NOMO-1 treated with DMSO at 0.1 percent for 48 hours (cell line): ENCODE data around the gene EIF3F.
A peak's percentile ranks its signal among the peaks of the same experiment; 100 is the strongest.

Experiments
- DNase-seq: peaks from one replicate; lab custom pipeline; 2025; ENCODE audit not compliant: unreplicated experiment; lab: John Stamatoyannopoulos, UW

EIF3F gene

DNA sequence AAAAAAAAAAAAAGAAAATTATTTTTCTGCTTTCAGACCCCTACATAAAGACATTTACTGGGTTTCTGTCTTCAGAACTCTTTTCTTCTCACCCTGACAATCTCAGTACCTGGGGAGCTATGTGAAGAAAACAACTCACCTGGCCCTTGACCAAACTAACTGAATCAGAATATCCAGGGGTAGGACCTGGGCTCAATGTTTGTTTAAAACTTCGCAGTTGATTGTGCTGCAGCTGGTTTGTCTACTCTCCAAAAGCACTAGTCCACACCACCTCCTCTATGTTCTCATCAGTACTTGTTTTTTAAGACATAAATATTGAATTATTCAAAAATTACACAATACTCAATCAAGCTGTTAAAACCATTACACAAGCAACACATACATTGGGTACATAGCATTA is 34.8 kb downstream of the EIF3F start:
- no peak for DNase-seq

DNA sequence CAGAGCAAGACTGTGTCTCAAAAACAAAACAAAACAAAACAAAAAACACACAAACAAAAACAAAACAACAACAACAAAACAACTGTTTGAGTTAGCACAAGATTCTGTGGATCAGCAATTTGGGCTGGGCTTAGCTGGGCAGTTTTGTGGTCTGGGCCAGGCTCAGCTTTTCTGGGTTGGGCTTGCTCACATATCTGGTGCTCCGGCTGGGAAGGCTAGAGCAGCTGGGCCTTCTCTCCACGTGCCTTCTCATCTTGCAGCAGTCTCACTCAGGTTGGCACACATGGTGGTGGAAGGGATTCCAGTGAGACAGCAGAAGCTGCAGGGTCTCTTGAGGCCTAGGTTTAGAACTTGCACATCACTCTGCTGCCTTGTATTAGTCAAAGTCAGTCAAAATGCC is 35.7 kb downstream of the EIF3F start:
- DNase-seq = no peak

DNA sequence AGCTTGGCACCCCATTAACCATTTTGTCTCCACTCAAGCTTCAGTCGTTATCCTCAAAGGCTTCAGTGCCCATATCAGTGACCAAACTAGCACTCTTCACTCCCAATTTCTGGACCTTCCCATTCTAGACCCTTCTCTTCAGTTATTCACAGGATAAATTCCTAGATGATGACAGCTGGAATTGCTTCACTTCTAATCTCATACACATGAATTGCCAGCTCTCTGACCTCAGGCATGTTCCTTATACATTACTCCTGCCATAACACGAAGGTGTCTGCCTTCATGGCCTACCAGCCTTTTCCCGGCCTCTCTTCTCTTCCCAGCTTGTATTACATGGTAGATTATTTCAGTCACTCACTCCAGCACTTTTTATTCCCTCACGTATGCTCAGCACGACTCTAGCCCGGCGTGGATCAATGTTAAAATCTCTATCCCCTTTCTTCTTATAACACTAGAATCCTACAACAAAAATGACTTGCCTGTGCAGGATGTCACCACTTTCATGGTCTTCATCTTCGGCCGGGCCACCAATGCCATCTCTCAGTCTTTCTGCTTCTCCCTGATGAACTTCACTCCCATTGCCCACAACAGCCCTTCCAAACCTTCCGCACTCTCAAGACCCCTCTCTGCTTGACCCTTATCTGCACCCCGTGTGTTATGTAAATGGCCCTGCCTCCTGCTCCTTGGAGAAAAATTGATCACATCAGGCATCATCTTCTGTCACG is 36.9 kb downstream of the EIF3F start:
- no peak for DNase-seq

DNA sequence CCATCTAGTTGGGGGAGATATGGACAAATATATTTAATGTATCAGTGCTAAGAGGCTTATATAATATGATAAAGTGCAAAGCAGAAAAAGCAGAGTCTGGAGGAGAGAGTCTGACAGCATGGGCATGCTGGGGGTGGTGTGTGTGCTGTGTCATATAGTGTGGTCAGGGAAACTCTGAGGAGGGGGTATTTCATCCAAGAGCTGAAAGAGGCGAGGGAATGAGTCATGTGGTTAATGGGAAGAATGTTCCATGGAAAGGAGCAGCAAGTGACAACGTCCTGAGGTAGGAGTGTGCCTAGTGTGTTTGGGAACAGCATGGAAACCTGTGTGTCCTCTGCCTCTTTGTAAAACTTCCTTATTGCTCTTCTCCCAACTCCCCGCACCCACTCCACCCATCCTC is 38.0 kb downstream of the EIF3F start:
- DNase-seq = no peak

DNA sequence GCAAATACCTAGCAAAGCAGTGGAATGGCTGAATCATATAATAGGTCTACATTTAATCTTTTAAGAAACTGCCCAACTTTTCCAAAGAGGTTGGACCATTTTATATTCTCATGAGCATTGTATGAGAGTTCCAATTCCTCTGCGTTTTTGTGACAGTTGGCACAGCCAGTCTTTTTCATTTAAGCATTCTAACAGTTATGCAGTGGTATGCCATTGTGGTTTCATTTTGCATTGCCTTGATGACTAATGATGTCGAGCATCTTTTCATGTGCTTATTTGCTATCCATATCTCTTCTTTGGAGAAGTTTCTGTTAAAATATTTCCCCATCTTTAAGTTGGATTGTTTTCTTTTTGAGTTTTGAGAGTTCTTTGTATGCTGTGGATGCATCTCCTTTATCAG is 38.7 kb downstream of the EIF3F start:
- no peak for DNase-seq

DNA sequence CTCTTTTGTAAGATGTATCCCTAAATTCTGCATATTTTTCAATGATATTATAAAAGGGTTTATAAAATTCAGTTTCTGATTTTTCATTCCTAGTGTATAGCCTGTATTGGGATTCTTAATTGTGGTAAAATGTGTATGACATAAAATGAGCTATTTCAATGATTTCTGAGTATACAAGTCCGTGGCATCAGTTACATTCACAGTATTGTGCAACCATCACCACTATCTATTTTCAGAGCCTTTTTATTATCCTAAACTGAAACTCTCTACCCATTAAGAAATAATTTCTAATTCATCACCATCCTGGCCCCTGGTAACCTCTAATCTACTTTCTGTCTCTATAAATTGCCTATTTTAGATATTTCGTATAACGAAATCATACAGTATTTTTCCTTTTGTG is 39.8 kb downstream of the EIF3F start:
- DNase-seq = no peak

DNA sequence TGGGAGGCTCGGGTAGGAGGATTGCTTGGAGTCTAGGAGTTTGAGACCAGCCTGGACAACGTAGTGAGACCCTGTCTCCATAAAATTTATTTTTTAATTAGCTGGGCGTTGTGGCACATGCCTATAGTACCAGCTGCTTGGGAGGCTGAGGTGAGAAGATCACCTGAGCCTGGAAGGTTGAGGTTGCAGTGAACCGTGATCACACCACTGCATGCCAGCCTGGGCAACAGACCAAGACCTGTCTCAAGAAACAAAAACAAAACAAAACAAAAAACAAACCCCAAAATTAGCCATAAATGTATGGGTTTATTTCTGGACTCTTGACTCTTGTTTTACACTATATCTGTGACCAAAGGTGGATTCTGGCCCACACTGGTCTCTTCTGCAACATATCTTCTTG is 41.6 kb downstream of the EIF3F start:
- DNase-seq = no peak

DNA sequence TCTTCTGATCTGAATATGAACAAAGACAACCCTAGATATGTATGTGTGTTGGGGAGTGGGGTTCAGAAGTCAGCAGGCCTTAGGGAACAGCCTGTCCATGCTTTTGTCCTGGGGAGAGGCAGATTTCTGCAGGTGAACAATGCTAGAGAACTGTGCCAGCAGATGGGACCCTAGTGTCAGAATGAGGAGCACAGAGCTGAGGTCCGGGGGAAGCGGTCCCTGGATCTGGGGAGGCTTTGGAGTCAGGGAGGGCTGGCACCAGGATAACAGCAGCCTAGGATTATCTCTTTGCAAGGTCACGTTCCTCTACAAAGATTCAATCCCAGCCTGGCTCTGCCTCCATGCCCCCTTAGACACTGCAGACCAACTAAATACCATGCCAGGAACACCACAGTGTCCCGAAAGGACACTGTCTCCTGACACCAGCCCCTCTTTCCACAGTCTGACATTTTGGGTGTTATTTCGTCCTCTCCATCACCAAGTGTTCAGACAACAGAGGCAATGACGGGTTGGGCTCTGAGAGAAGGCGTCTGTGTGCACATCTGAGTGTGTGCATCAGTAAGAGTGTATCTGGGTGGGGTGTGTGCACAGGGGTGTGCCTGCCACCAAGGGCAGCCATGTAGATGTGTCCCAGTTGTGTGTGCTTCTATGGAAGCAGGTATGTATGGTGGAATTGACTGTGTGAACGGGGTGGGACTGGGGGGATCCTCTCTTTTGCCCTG is 43.5 kb downstream of the EIF3F start:
- no peak for DNase-seq

DNA sequence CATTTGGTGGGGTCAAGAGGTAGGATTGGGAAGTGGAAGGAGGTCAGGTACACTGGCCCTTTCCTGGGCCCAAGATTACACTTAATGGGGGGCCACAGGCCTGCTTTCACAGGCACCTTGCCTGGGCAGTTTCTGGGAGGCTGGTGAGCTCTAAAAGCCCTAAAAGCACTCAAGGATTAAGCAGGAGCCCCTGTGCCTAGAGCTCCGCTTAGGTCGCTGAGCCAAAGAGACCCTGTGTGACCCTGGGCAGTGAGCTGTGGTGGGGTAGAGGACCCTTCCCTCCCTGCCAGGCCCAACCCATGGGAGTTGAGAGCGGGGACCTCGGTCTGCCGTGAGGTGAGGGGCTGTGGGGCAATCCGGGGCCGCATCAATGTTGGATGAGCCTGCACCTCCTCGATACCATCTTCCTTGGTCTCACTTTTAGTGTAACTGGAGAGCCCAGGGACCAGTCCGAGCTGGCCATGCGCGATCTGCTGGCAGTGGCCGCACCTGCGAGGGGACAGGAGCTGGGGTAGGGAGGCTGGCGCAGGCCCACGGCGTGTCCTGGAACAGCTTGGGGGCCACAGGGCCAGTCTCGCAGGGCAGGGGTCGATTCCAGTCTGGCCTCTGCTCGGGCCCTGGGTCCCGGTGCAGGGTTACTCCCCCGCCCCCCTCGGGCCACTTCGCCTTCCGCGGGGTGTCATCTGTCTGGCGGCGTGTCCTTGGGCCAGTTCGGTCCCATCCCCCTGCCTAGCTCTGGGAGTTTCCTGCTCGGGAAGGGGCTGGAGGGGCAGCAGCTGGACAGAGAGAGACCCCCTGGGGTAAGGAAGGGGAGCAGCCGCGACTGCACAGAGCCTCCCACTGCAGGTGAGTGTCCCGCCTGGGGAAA is 44.3 kb downstream of the EIF3F start:
- DNase-seq = no peak

DNA sequence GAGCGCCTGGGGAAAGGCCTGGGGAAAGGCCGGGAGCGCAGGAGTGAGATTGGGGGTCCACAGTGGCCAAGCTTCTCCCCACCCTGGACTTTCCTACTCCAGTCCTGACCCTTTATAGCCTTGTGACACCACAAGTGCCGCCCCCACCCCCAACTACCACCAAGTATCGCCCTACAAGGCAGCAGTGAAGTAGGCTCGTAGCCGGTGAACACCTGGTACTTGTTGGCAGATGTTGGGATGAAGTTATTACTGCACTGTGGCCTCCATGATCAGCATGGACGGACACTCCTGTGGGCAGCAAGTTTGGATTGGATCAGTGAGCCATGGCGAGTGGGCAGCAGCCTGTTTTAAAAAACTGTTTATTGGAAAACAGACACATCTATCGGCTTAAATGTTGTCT is 45.0 kb downstream of the EIF3F start:
- no peak for DNase-seq

DNA sequence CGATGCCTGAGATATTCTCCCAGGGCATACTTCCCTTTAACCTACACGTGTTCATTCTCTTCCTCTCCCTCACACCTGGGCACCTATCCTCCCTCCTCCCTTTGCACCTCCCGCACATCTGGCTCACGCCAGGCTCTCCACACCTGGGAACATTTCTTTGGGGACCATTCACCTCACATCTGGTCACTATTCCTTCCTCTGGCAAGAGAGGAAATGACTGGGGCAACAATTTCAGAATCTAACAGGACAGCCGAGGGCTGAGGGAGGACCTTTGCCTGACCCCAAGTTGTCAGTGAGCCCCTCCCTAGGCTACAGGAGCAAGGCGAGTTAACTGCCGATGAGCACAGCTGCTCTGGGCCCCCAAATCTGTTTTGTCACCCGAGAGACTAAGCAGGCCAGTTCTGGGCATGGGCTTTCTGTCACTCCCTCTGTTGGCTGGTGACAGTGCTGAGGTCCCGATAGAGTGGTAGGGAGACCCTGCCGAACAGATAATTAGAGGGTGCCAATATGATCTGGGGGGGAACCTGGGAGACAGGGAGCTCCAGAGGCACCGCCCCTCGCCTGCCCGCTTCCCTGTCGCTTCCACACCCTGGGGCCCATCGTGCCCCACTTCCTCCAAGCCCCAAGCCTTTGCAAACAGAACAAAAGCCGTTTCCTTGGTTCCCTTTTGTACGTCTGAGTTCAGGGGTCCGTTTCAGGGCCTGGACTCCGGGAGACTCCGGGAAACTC is 45.6 kb downstream of the EIF3F start:
- no peak for DNase-seq

DNA sequence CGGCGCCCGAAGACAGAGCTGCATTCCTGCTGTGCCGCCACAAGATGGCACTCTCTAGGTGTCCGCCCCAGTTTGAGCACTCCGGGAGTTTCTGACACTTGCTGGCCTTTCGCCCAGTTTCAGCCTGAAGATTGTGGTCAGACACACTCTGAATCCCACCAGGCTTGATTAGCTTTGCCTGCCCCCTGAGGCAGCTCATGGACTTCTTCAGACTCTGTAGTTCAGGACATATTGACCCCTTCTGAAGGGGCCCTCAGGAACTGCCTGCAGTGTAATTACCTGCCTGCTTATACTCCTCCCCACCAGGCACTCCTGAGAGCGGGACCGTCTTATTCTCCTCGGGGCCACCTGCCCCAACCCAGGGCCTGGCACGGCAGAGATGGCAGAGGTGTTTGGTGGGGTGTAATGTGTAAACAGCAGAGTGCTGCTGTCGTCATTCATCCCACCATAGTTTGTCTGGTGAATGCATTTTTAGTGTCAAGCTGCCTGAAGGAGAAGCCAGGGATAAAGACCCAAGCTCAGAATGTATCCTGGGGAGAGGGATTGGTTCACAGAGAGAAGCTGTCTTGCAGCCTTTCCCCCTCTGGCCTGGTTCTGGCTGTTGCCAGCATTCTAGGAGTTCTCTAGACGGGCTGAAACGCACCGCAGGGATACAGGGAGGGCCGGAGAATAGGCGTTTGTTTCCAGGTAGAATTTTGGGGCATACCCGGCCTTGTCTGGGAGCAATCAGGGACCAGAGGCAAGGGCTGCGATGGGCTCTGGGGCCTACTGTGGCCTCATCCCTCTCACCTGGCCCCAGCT is 46.4 kb downstream of the EIF3F start:
- DNase-seq = peak; percentile 50

DNA sequence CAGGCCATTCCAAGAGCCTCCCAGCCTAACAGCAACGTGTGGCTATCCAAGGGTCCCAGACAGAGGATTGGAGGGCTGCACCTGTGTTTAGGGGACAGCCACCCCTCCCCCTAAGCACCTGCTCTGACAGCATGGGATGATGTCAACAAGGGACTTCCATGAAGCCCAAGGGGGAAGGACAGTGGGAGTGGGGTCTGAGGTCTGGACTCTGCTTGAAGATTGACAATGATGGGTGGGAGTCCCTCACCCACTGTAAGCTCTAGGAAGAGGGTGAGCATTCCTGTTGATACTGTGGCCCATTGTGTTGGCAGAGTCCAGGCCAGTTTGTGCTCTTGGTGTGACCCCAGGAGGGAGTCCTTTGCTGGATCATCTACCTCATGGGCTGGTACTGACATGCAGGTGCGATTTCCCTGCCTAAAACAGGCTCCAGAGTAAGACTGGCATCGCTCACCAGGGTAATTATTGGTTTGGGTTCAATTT is 47.0 kb downstream of the EIF3F start:
- DNase-seq = no peak

DNA sequence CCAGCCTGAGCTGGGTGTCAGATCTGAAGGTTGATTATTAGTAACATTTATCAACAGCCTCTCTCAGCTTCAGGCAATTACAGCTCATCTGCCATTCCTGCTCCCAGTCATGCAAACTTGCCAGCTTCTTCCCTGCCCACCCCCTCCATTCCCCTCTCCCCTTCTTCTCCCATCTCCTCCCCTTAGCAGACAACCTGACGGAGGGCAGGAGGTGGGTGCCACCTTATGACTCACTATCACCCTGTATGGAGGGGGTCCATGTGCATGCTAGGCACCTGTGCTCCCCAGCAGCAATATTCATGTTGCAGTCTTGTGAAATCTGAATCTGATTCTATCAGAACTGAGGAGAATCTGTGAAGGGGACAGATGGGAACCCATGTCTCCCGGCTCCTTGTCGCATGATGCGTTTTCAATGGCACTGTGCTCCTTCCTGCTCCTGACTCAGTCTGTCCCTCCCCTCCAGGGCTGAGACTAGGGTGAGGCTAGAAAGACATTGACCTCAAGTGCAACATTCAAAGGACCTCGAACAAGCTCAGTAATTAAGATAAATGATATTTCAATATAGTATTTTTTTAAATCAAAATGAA is 47.6 kb downstream of the EIF3F start:
- DNase-seq = no peak

DNA sequence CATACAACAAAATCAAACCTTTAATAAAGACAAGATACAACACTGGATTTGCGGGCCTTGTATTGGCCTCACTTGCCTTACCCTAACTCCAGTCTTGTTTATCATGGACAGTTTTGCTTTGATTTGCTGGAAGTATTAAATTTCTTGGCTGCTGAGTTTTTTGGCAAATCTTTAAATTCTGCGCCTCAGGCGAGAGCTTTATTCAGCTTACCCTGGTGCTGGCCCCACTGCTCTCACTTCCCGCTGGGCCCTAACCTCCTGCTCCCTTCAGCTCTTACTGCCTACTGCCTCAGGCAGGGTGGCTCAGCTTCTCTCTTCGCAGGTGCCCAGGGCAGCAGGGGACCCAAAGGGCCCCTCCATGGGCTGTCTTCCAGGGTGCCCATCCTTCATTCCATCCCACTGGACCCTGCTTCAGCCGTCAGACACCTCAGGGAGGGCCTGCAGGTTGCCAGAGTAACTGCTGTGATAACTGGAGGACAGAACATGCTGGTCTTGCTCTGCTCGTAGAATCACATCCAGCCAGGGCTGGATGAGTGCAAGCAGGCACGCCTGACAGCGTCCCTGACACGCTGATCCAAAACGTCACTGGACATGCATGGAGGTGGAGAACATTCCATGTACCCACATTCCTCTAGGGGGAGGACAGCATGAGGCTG is 48.2 kb downstream of the EIF3F start:
- DNase-seq = no peak

DNA sequence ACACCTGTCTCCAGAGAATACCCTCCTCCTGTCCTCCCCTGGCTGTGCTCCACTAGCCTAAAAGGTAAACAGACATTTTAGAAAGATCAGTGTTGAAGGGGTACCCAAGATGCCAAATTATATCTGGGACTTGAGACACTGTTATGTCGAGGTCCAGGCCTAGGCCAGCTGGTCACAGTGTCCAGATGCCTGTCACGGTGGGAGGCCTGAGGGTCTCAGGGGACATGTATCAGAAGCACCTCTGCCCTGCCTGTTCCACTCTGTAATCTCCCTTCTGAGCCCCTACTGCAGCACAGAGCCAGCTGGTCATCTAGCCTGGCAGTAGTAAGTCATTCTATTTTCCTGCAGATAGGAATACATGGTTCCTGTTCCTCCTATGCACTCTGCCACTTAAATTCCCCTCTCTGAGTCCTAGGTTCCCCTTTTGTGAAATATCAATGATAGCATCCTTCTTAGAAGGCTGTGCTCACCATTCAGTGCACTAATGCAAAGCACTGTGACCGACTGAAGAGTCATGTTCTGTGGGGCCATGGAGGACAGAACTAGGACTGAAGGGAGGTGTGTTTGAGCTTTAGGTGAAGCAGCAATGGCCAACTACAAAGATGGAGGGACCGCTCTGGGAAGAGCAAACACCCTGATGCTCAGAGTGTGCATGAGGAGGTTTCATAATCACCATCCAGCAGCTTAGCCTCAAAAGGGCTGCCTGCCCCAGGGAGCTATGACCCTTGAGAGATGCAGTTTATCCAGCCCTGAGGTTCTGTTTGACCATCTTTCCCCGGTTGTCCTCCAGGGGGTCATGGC is 49.1 kb downstream of the EIF3F start:
- no peak for DNase-seq

DNA sequence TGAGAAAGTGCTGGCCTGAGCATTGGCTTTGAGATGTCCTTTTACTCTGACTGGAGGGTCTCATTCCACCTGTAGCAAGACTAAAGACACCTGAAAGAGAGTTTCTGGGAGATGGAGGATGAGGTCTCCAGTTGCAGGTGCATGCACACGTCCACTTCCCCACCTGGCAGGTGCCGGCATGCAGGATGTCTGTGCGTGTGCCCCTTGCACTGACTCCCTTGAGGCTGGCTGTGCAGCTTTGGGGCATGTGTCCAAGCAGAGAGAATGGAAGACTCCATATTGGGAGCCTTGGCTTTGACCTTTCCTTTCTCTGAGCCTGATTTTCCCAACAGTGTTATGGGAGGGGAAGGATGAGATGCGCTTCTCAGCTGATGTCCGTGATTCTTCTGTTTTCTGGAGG is 49.8 kb downstream of the EIF3F start:
- no peak for DNase-seq

DNA sequence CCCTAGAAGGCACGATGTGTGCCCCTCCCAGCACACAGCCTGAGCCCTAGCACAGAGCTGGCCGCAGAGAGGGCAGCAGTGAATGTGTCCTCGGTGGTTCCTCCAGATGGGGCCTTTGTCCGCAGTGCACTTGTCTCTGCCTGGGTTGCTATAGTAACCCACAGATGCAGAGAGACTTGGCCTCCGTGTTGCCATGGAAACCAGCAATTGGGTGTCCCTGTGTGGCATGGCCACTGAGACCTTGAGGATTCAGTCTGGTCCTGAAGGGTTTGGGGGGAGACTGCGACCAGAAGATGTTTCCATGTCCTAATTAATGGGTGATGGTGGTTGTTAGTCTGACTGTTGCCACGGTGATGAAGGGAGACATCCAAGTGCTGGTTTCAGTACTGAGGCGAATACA is 51.3 kb downstream of the EIF3F start:
- DNase-seq = no peak
